GM12878 (cell line): ENCODE data around the gene ABHD13.

Experiments
- FOS ChIP-seq: IDR thresholded peaks from 3 replicates; pipeline ENCODE4 v1.6.1; 2011; ENCODE audit warnings: borderline replicate concordance; ENCODE audit not compliant: insufficient read length; ENCODE audit errors: extremely low read depth
- MAX ChIP-seq: IDR thresholded peaks from 2 replicates; pipeline ENCODE4 v1.6.1; 2012; ENCODE audit warnings: low read depth, low read length, improper control_type of control experiment
- POLR2A ChIP-seq: IDR thresholded peaks from 2 replicates; pipeline ENCODE4 v1.6.1; 2011; ENCODE audit warnings: low read depth, mild to moderate bottlenecking, low read length
- TBL1XR1 ChIP-seq: IDR thresholded peaks from 2 replicates; pipeline ENCODE4 v1.6.1; 2012; ENCODE audit warnings: low read depth, low read length, improper control_type of control experiment
- TCF7 ChIP-seq: IDR thresholded peaks from 2 replicates; pipeline ENCODE4 v1.6.1; 2014; ENCODE audit warnings: antibody characterized with exemption, borderline replicate concordance

GRCh38 chr13:108278466-108278865 lies 60.3 kb downstream of the ABHD13 start:
- TF ChIP-seq POLR2A, result no peak
- TF ChIP-seq MAX, result no peak
- no peak for TF ChIP-seq TBL1XR1
- no peak for TF ChIP-seq FOS
- no peak for TF ChIP-seq TCF7
